ENCODE results near the gene FAF1.
"Not testable (repeated sequence)": the region's sequence is repeated elsewhere in the genome, so short reads cannot be mapped to it uniquely, and the experiment has no call there.

The FAF1 gene

GRCh38 chr1:50898773-50899172 lies 61.3 kb downstream of the FAF1 start:
- CTCF ChIA-PET: no interaction called here
- no peak for DNase-seq (ENCODE audit: low spot score)
- no peak overlapping the region for H3K27ac ChIP-seq
- POLR2A ChIA-PET (ENCODE audit: low non-redundant PET): no interaction called here
- no peak for TF ChIP-seq CTCF (conservative IDR thresholded peaks at IDR 0.05; ENCODE audit: low read depth)

- CTCF ChIA-PET: no interaction called here
- POLR2A ChIA-PET (ENCODE audit: low non-redundant PET): no interaction called here
- DNase-seq (ENCODE audit: low spot score): no peak
- no peak overlapping the region for H3K27ac ChIP-seq
- no peak for TF ChIP-seq CTCF (conservative IDR thresholded peaks at IDR 0.05; ENCODE audit: low read depth)
Observed at GRCh38 chr1:50894340-50894739, 65.7 kb downstream of the FAF1 start.

- ChIA-PET CTCF (no interaction called here), POLR2A (ENCODE audit: low non-redundant PET) (no interaction called here)
- no peak for DNase-seq (ENCODE audit: low spot score)
Observed at GRCh38 chr1:50893466-50893865, 66.6 kb downstream of the FAF1 start.

GRCh38 chr1:50887555-50887954 lies 72.5 kb downstream of the FAF1 start:
- H3K27ac ChIP-seq; POLR2A ChIA-PET (ENCODE audit: low non-redundant PET); CTCF ChIA-PET; DNase-seq (ENCODE audit: low spot score): not testable (repeated sequence)

More at GRCh38 chr1:50893466-50893865, 66.6 kb downstream of the FAF1 start:
- no peak overlapping the region for H3K27ac ChIP-seq
- no peak for TF ChIP-seq CTCF (conservative IDR thresholded peaks at IDR 0.05; ENCODE audit: low read depth)

- POLR2A ChIA-PET (ENCODE audit: low non-redundant PET): no interaction called here
- H3K27ac ChIP-seq: no peak overlapping the region
- CTCF ChIA-PET: interaction anchor here (0.6 kb wide), 1 partner anchor 8 kb away, joined by 4 read pairs; no protein-coding TSS in a partner anchor
- DNase-seq (ENCODE audit: low spot score): no peak
- TF ChIP-seq CTCF (conservative IDR thresholded peaks at IDR 0.05; ENCODE audit: low read depth): no peak
Observed at GRCh38 chr1:50880373-50880772, 79.7 kb downstream of the FAF1 start.

- ChIA-PET CTCF (no interaction called here), POLR2A (ENCODE audit: low non-redundant PET) (no interaction called here)
- no peak for DNase-seq (ENCODE audit: low spot score)
- H3K27ac ChIP-seq: no peak overlapping the region
- TF ChIP-seq CTCF (conservative IDR thresholded peaks at IDR 0.05; ENCODE audit: low read depth): no peak
Observed at GRCh38 chr1:50879137-50879536, 80.9 kb downstream of the FAF1 start.

- ChIA-PET POLR2A (ENCODE audit: low non-redundant PET) (no interaction called here), CTCF (interaction anchor here (0.7 kb wide), 1 partner anchor 419 kb away, joined by 3 read pairs; no protein-coding TSS in a partner anchor)
- no peak for DNase-seq (ENCODE audit: low spot score)
- TF ChIP-seq CTCF (conservative IDR thresholded peaks at IDR 0.05; ENCODE audit: low read depth): no peak
- H3K27ac ChIP-seq: no peak overlapping the region
Observed at GRCh38 chr1:50878434-50878833, 81.6 kb downstream of the FAF1 start.

Data from RWPE1 (cell line).